Pancreas (tissue), 10 donors: ENCODE measurements around the gene SNTG2. TPM values are rescaled to one million over a fixed set of nuclear protein-coding genes. Genes with fewer than 3 reads are reported as not detected.

ENCODE experiments used
- ATAC-seq, 4 donors: fragments of 200-7000 bp; cut with Tn5 transposase; one replicate each; pipeline versions ENCODE4 v1.8.0 to v1.9.1; 2020; ENCODE audit warnings: mild to moderate bottlenecking in 4 of 4, moderate library complexity in 4 of 4
- DNase-seq, 6 donors: peaks; one replicate each; pipeline ENCODE4 v3.0.0-alpha.2; 2020
- FAIRE-seq: peaks from 2 replicates; lab custom pipeline; 2012; peaks lifted over from hg19 to GRCh38; lab: Jason Lieb, UNC
- H3K27ac ChIP-seq, 4 donors: fragments of 200-600 bp; sonication (generic); 1 replicate in 3 of 4; 2 replicates in 1 of 4; pipeline versions ENCODE4 v1.5.0 to v1.8.0; 2020
- H3K27me3 ChIP-seq, 4 donors: fragments of 200-600 bp; one replicate each; pipeline ENCODE4 v1.8.0; 2021
- H3K36me3 ChIP-seq, 3 donors: fragments of 200-600 bp; sonication (generic) in 1 of 3; one replicate each; pipeline versions ENCODE4 v1.5.0 to v1.8.0; 2020 to 2021
- H3K4me1 ChIP-seq, 3 donors: fragments of 200-600 bp; one replicate each; pipeline ENCODE4 v1.8.0; 2021
- H3K4me3 ChIP-seq, 4 donors: fragments of 200-600 bp; sonication (generic) in 2 of 4; one replicate each; pipeline versions ENCODE4 v1.5.0 to v1.8.0; 2020 to 2021
- H3K9me3 ChIP-seq, 4 donors: fragments of 200-600 bp; one replicate each; pipeline ENCODE4 v1.8.0; 2021
- CTCF ChIP-seq, 4 donors: fragments of 200-600 bp; sonication (generic) in 3 of 4; IDR thresholded peaks; one replicate each; pipeline versions ENCODE4 v1.5.0 to v1.8.0; 2021; ENCODE audit warnings: antibody characterized with exemption in 4 of 4
- WGBS, 2 donors: extraction: QIAGEN DNeasy Blood & Tissue Kit; methylation state at CpG; one replicate each; pipeline ENCODE4 v1.1.7; 2013; 5-methylcytosine and 5-hydroxymethylcytosine counted together
- intact Hi-C, 3 donors: fragments of 100-400 bp; cut with DNase I; formaldehyde crosslinking; loops; one replicate each; pipeline versions ENCODE4 v1.11.1 to v1.14.2; 2022
- polyA plus RNA-seq, 2 donors: library from polyadenylated mRNA; stranded (reverse); fragments of 200-250 nt; gene quantifications; one replicate each; pipeline ENCODE4 v1.2.3, GENCODE V29; 2013
- total RNA-seq, 6 donors: library from RNA; stranded (reverse); fragmentation: NEBNext Ultra II Directional in 4 of 6; extraction: Animal tissue kit (Norgen Biotek cat#: 25700) in 4 of 6; gene quantifications; one replicate each; pipeline versions ENCODE4 v1.2.1 to v1.2.4, GENCODE V29; 2021 to 2023
- donor health status: healthy with polysubstance abuse.
- donor health status: DM: no; HTN: no; CAD: no; lungs with moderate emphysema.
- donor health status: DM: no; HTN: no; CAD: no.
- donor health status: control.
- donor health status: control.
- donor health status: Bipolar disorder and iron deficiency.
- donor health status: DM: yes; HTN: yes; CAD: no.
- donor health status: DM: no; HTN: no; CAD: no.
- donor health status: DM: no; HTN: no; CAD: no.
- donor health status: DM: yes; HTN: yes; CAD: no.

Gene SNTG2
- total and polyA plus RNA-seq, 8 donors, result 1.4 to 19.2 (median 4.6) TPM

- H3K9me3 ChIP-seq, result no peaks in the 10 kb centered on the region
- no peaks in the 10 kb centered on the region for H3K27me3 ChIP-seq
- WGBS, 2 donors, result 61 to 70% methylated on average over 1 of the region's 1 CpG
- FAIRE-seq, result no peak
- no peak for DNase-seq
- TF ChIP-seq CTCF (IDR thresholded peaks at IDR 0.05), result no peak
- no peak overlapping the region for H3K4me3 ChIP-seq
- H3K36me3 ChIP-seq, result no peaks in the 10 kb centered on the region
- H3K4me1 ChIP-seq, result no peaks in the 10 kb centered on the region
- ATAC-seq, result no peak
- intact Hi-C loops, result no loop called here
- H3K27ac ChIP-seq, result no peak overlapping the region
These were observed 454.5 kb downstream of the SNTG2 start for GRCh38 chr2:1405124-1405523.

- Histone ChIP-seq H3K27me3 (no peaks in the 10 kb centered on the region), H3K4me1 (no peaks in the 10 kb centered on the region), H3K9me3 (no peaks in the 10 kb centered on the region), H3K4me3 (no peak overlapping the region), H3K27ac (no peak overlapping the region), H3K36me3 (no peaks in the 10 kb centered on the region)
- intact Hi-C loops, result no loop called here
- DNase-seq, result no peak
- 49 to 57% methylated on average over 3 of the region's 3 CpGs for whole genome bisulfite sequencing, 2 donors
- peak in 1 of 4 donors; percentile 70 for ATAC-seq
- FAIRE-seq, result no peak
- TF ChIP-seq CTCF (IDR thresholded peaks at IDR 0.05), result no peak
These were observed 455.3 kb downstream of the SNTG2 start for GRCh38 chr2:1405967-1406366.

- FAIRE-seq (no peak), ATAC-seq (no peak), DNase-seq (no peak)
- intact Hi-C loops, result no loop called here
- H3K27me3 ChIP-seq, result no peaks in the 10 kb centered on the region
- no peaks in the 10 kb centered on the region for H3K9me3 ChIP-seq
- no peak overlapping the region for H3K4me3 ChIP-seq
- TF ChIP-seq CTCF (IDR thresholded peaks at IDR 0.05), result no peak
- no peak overlapping the region for H3K27ac ChIP-seq
- no peaks in the 10 kb centered on the region for H3K36me3 ChIP-seq
- H3K4me1 ChIP-seq, result no peaks in the 10 kb centered on the region
- WGBS, 2 donors, result 77 to 85% methylated on average over 2 of the region's 2 CpGs
These were observed 455.8 kb downstream of the SNTG2 start for GRCh38 chr2:1406434-1406833.

GRCh38 chr2:1407950-1408675 is 457.5 kb downstream of the SNTG2 start:
- no peak for ATAC-seq
- Histone ChIP-seq H3K27ac (no peak overlapping the region), H3K9me3 (no peaks in the 10 kb centered on the region), H3K4me1 (no peaks in the 10 kb centered on the region), H3K36me3 (no peaks in the 10 kb centered on the region), H3K27me3 (no peaks in the 10 kb centered on the region), H3K4me3 (no peak overlapping the region)
- no peak for TF ChIP-seq CTCF (IDR thresholded peaks at IDR 0.05)
- intact Hi-C loops, result no loop called here
- FAIRE-seq, result no peak
- no peak for DNase-seq
- WGBS, 2 donors, result 78 to 81% methylated on average over 16 of the region's 16 CpGs

GRCh38 chr2:1413156-1413710 is 462.6 kb downstream of the SNTG2 start, which contains the start of gene TPO:
Gene TPO, plus strand, starts transcription at chr2:1413463. Its CDS starts 946 bp downstream, at chr2:1414409.
- no peak for TF ChIP-seq CTCF (IDR thresholded peaks at IDR 0.05)
- Histone ChIP-seq H3K27ac (no peak within 1 kb of the TSS), H3K9me3 (no peaks in the 10 kb centered on the region), H3K4me3 (no peak within 1 kb of the TSS), H3K4me1 (no peaks in the 10 kb centered on the region), H3K36me3 (no peaks in the 10 kb centered on the region), H3K27me3 (no peaks in the 10 kb centered on the region)
- no peak for FAIRE-seq
- intact Hi-C loops, result no loop called here
- no peak for DNase-seq
- 86 to 88% methylated on average over 15 of the region's 15 CpGs for WGBS, 2 donors
- ATAC-seq, result no peak
